Natural killer cell (primary cell): ENCODE results near the gene CDX1. TPM values are rescaled to one million over a fixed set of nuclear protein-coding genes. Genes with fewer than 3 reads are reported as not detected.

ENCODE experiments used
- ATAC-seq, 3 donors: fragments of 150-1000 bp in 2 of 3; fragments of 200-7000 bp in 1 of 3; cut with Tn5 transposase; 1 replicate in 1 of 3; 2 replicates in 2 of 3; pipeline ENCODE4 v1.10.0; 2021; ENCODE audit warnings: mild to moderate bottlenecking in 2 of 3, moderate library complexity in 2 of 3
- DNase-seq, 2 donors: peaks; one replicate each; pipeline versions ENCODE4 v3.0.0 to v3.0.0-alpha.2; 2013 to 2021; ENCODE audit warnings: mixed read lengths in 1 of 2
- H3K27ac ChIP-seq: one replicate; pipeline ENCODE4 v1.5.1; 2013; ENCODE audit warnings: mild to moderate bottlenecking, low read length
- H3K27me3 ChIP-seq: one replicate; pipeline ENCODE4 v1.6.1; 2013; ENCODE audit warnings: low read length; ENCODE audit not compliant: control insufficient read depth, insufficient read depth
- H3K36me3 ChIP-seq: one replicate; pipeline ENCODE4 v1.6.1; 2013; ENCODE audit warnings: low read length; ENCODE audit not compliant: control insufficient read depth, insufficient read depth
- H3K4me1 ChIP-seq: one replicate; pipeline ENCODE4 v1.6.1; 2013; ENCODE audit warnings: low read length; ENCODE audit not compliant: control insufficient read depth, insufficient read depth
- H3K4me3 ChIP-seq: one replicate; pipeline ENCODE4 v1.5.1; 2013; ENCODE audit warnings: low read length
- H3K9me3 ChIP-seq: one replicate; pipeline ENCODE4 v1.6.1; 2013; ENCODE audit warnings: low read length; ENCODE audit not compliant: control insufficient read depth, insufficient read depth
- H3K27ac Mint-ChIP-seq, 2 donors: one replicate each; pipeline ENCODE4 v1.8.0; 2022; ENCODE audit warnings: mild to moderate bottlenecking in 2 of 2, mixed read lengths in 2 of 2, moderate library complexity in 1 of 2
- H3K27me3 Mint-ChIP-seq, 2 donors: one replicate each; pipeline ENCODE4 v1.8.0; 2022; ENCODE audit warnings: low read depth in 2 of 2, mixed read lengths in 2 of 2
- H3K36me3 Mint-ChIP-seq: one replicate; pipeline ENCODE4 v1.8.0; 2022; ENCODE audit warnings: mixed read lengths
- H3K4me1 Mint-ChIP-seq, 2 donors: one replicate each; pipeline ENCODE4 v1.8.0; 2022; ENCODE audit warnings: mixed read lengths in 2 of 2
- H3K4me3 Mint-ChIP-seq: one replicate; pipeline ENCODE4 v1.8.0; 2022; ENCODE audit warnings: mild to moderate bottlenecking, moderate library complexity, mixed read lengths
- H3K9me3 Mint-ChIP-seq, 2 donors: one replicate each; pipeline ENCODE4 v1.8.0; 2022; ENCODE audit warnings: mixed read lengths in 2 of 2
- WGBS: methylation state at CpG from one replicate; pipeline ENCODE4 v1.1.7; 2013; ENCODE audit warnings: missing lambda C conversion rate; ENCODE audit not compliant: insufficient coverage; 5-methylcytosine and 5-hydroxymethylcytosine counted together
- intact Hi-C: fragments of 100-400 bp; cut with micrococcal nuclease; formaldehyde crosslinking; loops from one replicate; pipeline ENCODE4 v1.14.2; 2022
- total RNA-seq, 4 donors: library from RNA; stranded (reverse); fragments of 120-200 nt in 1 of 4; gene quantifications; one replicate each; pipeline versions ENCODE4 v1.2.3 to v1.2.4, GENCODE V29; 2013 to 2022
- TF ChIP-seq, protein P1 (sequence below): fragments of 200-600 bp; IDR thresholded peaks from one replicate; pipeline ENCODE4 v1.8.0; 2022; ENCODE audit warnings: antibody characterized with exemption

CDX1 gene
- total RNA-seq, 3 donors from 2014 or later (not counting 1 experiment from before 2014, with no cell fraction given) = not detected

DNA sequence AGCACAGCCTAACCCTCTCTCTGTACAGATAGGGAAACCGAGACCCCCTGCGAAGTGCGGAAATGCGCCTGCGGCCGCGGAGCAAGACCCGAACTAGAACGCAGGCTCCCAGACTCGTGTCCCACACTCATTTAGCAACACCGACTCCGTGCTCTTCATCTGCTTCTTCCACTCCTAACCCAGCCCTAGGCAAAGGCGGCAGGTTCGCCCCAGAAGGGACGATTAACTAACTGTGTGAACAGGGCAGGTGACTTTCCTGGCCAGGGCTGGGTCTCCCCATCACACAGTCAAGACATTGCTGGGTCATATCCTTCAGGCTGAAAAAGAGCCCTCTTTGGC, 903 bp downstream of the CDX1 start:
- 63% methylated on average over 15 of the region's 15 CpGs for WGBS
- no peaks in the 10 kb centered on the region for H3K9me3 Mint-ChIP-seq
- H3K4me3 ChIP-seq = no peak overlapping the region
- TF ChIP-seq, protein P1, sequence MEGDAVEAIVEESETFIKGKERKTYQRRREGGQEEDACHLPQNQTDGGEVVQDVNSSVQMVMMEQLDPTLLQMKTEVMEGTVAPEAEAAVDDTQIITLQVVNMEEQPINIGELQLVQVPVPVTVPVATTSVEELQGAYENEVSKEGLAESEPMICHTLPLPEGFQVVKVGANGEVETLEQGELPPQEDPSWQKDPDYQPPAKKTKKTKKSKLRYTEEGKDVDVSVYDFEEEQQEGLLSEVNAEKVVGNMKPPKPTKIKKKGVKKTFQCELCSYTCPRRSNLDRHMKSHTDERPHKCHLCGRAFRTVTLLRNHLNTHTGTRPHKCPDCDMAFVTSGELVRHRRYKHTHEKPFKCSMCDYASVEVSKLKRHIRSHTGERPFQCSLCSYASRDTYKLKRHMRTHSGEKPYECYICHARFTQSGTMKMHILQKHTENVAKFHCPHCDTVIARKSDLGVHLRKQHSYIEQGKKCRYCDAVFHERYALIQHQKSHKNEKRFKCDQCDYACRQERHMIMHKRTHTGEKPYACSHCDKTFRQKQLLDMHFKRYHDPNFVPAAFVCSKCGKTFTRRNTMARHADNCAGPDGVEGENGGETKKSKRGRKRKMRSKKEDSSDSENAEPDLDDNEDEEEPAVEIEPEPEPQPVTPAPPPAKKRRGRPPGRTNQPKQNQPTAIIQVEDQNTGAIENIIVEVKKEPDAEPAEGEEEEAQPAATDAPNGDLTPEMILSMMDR = no peak
- peaks cover 4% of the 10 kb centered on the region for H3K4me1 ChIP-seq
- no peaks in the 10 kb centered on the region for H3K36me3 ChIP-seq
- H3K4me1 Mint-ChIP-seq = peaks cover 0 to 4% of the 10 kb centered on the region in 2 donors
- peaks cover 51 to 61% of the 10 kb centered on the region in 2 donors for H3K27me3 Mint-ChIP-seq
- H3K9me3 ChIP-seq = no peaks in the 10 kb centered on the region
- H3K27ac ChIP-seq = no peak overlapping the region
- DNase-seq (no peak), ATAC-seq (no peak)
- H3K36me3 Mint-ChIP-seq = no peaks in the 10 kb centered on the region
- H3K27ac Mint-ChIP-seq = no peak overlapping the region
- intact Hi-C loops = no loop called here
- H3K4me3 Mint-ChIP-seq = no peak overlapping the region
- H3K27me3 ChIP-seq = peaks cover 12% of the 10 kb centered on the region

GRCh38 chr5:150167908-150168307, 1.3 kb downstream of the CDX1 start:
- Histone ChIP-seq H3K9me3 (no peaks in the 10 kb centered on the region), H3K27me3 (peaks cover 12% of the 10 kb centered on the region), H3K4me1 (peaks cover 4% of the 10 kb centered on the region), H3K36me3 (no peaks in the 10 kb centered on the region), H3K4me3 (no peak overlapping the region), H3K27ac (no peak overlapping the region)
- no peak for ATAC-seq
- no peaks in the 10 kb centered on the region for H3K36me3 Mint-ChIP-seq
- H3K4me1 Mint-ChIP-seq = peaks cover 0 to 4% of the 10 kb centered on the region in 2 donors
- WGBS = 90% methylated on average over 14 of the region's 14 CpGs
- no peaks in the 10 kb centered on the region for H3K9me3 Mint-ChIP-seq
- no peak overlapping the region for H3K27ac Mint-ChIP-seq
- intact Hi-C loops = no loop called here
- no peak overlapping the region for H3K4me3 Mint-ChIP-seq
- DNase-seq = no peak
- peaks cover 51 to 60% of the 10 kb centered on the region in 2 donors for H3K27me3 Mint-ChIP-seq
- TF ChIP-seq, protein P1 = no peak

DNA sequence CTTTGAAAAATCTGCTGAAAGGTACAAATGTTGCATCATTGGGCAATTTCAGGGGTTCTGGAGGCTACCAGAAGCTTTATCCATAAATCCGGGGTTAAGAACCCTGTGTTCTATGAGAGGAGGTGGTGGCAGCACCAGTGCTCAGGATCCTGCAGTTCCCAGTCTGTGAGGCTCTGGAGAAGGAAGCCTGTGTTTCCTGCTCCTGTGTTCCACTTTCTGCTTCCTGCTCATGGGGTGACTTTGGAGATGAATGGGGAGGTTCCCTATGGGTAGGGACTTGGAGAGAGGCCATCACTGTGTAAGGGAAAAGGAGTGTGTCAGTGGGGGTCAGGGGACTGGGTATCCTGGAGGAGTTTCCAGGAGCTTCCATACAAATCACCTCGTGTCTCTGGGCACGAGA, 2.3 kb downstream of the CDX1 start:
- Mint-ChIP-seq H3K27me3 (peaks cover 58 to 65% of the 10 kb centered on the region in 2 donors), H3K36me3 (no peaks in the 10 kb centered on the region), H3K4me3 (no peak overlapping the region), H3K4me1 (peaks cover 0 to 4% of the 10 kb centered on the region in 2 donors), H3K27ac (no peak overlapping the region), H3K9me3 (no peaks in the 10 kb centered on the region)
- peaks cover 12% of the 10 kb centered on the region for H3K27me3 ChIP-seq
- TF ChIP-seq, protein P1 = no peak
- no peak overlapping the region for H3K4me3 ChIP-seq
- intact Hi-C loops = no loop called here
- H3K9me3 ChIP-seq = no peaks in the 10 kb centered on the region
- H3K4me1 ChIP-seq = peaks cover 4% of the 10 kb centered on the region
- WGBS = 71% methylated on average over 3 of the region's 3 CpGs
- ATAC-seq = no peak
- no peaks in the 10 kb centered on the region for H3K36me3 ChIP-seq
- H3K27ac ChIP-seq = no peak overlapping the region
- DNase-seq = no peak

DNA sequence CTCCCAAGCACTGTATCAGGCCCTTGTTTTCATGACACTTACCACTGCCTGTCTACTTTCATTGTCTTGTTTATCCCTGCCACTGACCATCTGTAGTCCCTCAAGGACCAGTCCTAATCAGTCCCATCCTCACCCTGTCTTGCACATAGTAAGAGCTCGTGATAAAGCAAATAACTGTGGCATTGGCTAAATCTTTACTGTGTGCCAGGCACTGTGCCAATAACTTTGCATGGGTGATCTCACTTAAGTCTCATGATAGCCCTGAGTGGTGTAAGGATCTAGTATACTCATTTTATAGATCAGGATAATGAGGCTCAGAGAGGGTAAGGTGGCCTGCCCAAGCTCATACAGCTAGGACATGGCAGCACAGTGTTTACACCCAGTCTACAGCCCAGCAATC, 5.6 kb downstream of the CDX1 start:
- Mint-ChIP-seq H3K4me3 (no peak overlapping the region), H3K36me3 (no peaks in the 10 kb centered on the region), H3K27ac (no peak overlapping the region), H3K9me3 (no peaks in the 10 kb centered on the region), H3K4me1 (peaks cover 0 to 4% of the 10 kb centered on the region in 2 donors), H3K27me3 (peaks cover 38 to 53% of the 10 kb centered on the region in 2 donors)
- no peak for DNase-seq
- Histone ChIP-seq H3K4me1 (peaks cover 4% of the 10 kb centered on the region), H3K4me3 (no peak overlapping the region), H3K27ac (no peak overlapping the region), H3K27me3 (peaks cover 12% of the 10 kb centered on the region), H3K36me3 (no peaks in the 10 kb centered on the region), H3K9me3 (no peaks in the 10 kb centered on the region)
- intact Hi-C loops = no loop called here
- TF ChIP-seq, protein P1 = no peak
- WGBS = 70% methylated on average over 1 of the region's 1 CpG
- no peak for ATAC-seq
